Stimulated activated CD8-positive, alpha-beta memory T cell treated with anti-CD3 and anti-CD28 coated beads, Interleukin-2, amount 100 ng/mL, for 48 hours (primary cell): ENCODE results near the gene MYOG.

Source experiments
- DNase-seq, 2 donors: peaks; one replicate each; pipeline ENCODE4 v3.0.0-alpha.2; 2020; ENCODE audit warnings: low read depth in 2 of 2

The MYOG gene

GRCh38 chr1:203072002-203072602, 13.7 kb downstream of the MYOG start:
- no peak for DNase-seq

DNA sequence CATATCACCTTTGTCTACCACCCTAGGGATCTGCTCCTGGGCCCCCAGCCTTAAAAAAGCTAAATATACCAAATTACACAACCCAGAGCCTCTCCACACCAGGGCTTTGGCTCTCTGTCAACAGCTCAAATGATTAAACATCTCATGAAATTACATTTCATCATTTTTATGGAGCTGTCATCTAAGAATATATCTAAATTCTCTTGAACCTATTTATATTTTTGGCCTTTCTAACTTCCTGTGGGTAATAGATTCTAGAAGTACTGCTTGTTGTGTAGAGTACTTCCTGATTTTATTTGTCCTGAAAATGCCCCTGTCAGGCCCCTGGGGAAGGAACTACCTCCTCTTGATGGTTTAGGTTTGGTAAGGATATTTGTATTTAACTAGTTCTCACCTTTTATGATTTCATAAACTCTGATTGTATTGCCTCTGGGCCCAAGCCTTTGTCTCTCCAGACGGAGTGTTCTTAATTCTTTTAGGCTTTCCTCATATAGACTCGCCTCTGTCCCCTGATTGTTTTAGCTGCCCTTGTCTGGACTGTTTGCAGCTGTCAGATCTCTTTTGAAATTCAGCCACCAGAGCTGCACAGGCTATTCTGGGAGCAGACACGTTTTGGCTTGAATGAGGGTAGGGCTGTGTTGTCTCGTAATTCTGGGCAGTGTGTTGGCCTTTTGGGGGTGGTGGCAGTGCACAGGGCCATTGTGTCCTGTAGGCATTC, 16.6 kb downstream of the MYOG start:
- no peak for DNase-seq

DNA sequence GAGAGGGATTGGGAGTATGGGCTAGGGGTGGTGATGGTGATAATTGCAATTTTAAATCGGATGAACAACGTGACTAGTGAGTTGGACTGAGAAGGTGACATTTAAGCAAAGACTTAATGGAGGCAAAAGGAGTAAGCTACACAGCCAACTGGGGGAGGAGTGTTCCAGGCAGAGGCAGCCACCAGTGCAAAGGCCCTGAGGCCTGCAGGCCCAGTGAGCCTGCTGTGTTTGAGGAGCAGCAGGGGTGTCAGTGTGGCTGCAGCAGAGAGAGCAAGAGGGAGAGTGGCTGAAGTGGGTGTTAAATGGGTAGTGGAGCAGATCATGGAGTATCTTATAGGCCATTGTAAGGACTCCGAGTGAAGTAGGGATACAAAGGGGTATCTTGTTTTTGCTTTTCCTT, 18.8 kb downstream of the MYOG start:
- no peak for DNase-seq

GRCh38 chr1:203065986-203066385, 19.8 kb downstream of the MYOG start:
- no peak for DNase-seq

- DNase-seq: no peak
Measured at GRCh38 chr1:203065191-203065590, 20.6 kb downstream of the MYOG start.

- DNase-seq: no peak
Measured at GRCh38 chr1:203063287-203063686, 22.5 kb downstream of the MYOG start.

DNA sequence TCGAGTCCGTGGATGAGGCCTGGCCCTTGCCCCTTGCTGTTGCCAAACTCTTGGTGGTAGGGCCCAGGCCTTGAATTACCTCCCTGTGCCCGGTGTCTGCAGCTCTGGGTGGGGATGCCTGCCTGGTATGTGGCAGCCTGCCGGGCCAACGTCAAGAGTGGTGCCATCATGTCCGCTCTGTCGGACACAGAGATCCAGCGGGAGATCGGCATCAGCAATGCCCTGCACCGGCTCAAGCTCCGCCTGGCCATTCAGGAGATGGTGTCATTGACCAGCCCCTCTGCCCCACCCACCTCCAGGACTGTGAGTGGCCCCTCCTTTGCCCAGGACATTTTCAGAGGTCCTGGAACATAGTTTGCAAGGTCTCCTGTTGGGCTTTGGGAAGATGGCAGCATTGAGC, 25.7 kb downstream of the MYOG start:
- DNase-seq: no peak

DNA sequence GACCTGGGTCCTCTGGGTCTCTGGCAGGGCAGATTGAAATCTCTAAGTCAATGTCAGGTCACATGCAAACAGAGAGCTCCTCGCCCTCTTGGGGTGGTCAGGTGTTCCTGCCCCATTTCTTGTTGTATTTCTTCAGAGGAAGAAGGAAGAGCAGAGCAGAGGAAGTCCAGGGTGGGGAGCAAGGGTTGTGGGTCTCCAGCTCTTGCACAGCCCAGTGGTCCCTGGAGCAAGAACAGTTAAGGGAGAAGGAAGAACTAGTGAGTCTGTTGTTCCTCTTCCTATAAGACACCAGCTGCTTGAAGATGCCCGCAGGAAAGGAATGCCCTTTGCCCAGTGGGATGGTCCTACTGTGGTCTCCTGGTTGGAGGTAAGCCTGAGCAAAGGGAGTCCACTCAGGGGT, 26.3 kb downstream of the MYOG start:
- DNase-seq: no peak

- DNase-seq: no peak
Measured at GRCh38 chr1:203058676-203058935, 27.2 kb downstream of the MYOG start.

GRCh38 chr1:203057911-203058675, 27.7 kb downstream of the MYOG start:
- DNase-seq: no peak

DNA sequence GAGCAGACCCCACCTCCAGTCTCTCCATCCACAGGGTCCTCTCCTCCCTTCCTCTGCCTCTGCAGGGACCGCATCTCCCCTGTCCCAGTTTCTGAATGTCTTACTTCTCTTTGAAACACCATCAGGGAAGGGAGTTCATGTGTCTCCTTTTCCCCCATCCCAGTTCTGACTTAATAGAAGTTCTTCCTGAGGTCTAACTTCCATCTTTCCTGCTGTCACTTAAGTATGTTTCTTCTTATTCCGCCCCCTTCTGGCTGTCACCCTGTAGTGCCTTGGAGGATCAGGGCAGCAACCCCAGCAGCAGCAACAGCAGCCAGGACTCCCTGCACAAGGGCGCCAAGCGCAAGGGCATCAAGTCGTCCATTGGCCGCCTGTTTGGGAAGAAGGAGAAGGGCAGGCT, 29.3 kb downstream of the MYOG start:
- DNase-seq: no peak

GRCh38 chr1:203056012-203056411, 29.8 kb downstream of the MYOG start:
- DNase-seq: no peak

GRCh38 chr1:203055161-203055799, 30.5 kb downstream of the MYOG start:
- no peak for DNase-seq

GRCh38 chr1:203054642-203055041, 31.2 kb downstream of the MYOG start:
- no peak for DNase-seq

DNA sequence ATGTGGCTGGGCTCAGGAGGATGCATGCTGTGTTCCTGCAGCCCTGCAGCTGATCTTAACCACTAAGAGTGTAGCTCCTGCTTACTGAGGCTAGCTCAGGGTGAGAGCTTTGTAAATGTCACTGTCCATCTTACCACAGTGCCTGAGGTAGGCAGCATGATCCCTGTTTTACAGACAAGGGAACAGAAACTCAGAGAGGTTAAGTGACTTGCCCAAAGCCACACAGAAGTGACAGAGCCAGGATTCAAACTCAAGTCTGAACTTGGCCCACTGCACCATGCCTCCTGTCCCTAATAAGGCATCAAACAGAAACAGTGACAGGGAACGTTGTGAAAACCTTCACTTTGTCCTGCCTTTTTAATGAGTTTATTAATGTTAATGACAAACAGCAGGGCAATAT, 31.6 kb downstream of the MYOG start:
- no peak for DNase-seq

DNA sequence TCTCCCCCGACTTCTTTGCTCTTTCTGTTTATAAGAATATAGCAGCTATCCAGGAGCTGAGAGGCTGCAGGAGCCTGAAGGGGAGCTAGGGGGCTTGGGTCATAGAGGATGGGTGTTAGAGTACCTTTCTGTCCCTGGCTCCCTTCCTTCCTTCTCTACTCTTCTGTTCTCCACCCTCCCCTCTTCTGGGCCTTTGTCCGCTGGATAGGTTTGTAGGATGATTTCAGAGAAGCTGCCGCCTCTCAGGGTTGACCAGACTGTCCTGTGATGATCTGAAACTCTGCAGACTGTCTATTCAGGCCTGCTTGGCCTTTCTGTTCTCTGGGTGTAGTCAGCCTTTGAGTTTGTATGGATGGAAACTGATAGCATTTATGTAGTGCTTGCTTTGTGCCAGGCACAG, 33.2 kb downstream of the MYOG start:
- DNase-seq: no peak

- DNase-seq: no peak
Measured at GRCh38 chr1:203051841-203052324, 33.9 kb downstream of the MYOG start.

DNA sequence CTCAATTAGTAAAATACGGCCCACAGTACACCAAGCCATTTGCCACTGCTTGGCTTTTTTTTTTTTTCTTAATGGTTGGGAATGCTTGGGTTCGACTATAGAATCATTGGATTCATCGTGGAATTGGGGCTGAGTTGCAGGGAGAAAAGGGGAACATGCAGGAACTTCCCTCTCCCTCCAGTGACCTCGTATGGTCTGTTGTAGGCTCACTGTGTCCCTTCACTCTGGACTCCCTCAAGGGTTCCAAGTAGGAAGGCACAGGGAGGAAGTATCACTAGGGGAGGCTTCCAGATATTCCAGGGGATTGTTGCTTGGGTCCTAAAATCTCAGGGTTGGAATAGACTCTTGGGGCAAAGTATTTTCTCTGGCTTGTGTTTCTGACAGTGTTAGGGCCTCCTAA, 35.0 kb downstream of the MYOG start:
- DNase-seq: no peak

GRCh38 chr1:203049576-203050180, 36.1 kb downstream of the MYOG start:
- DNase-seq: no peak

DNA sequence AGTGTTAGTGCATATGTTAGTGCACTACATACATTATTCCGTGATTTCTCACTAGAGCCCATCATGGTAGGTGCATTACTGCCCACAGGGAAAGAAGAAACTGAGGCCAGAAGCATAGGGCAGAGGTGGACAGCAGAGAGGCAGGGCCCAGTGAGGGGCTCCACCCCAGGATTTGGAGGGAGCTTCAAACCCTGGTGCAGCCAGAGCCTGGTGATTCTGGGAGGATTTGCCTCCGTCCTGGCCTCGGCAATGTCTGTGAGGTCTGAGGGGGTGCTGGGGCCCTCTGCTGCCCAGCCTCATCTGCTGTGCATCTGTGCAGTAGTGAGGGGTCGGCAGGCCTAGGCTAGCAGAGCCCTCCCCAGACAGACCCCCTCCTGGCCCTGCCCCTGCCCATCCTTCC, 36.7 kb downstream of the MYOG start:
- no peak for DNase-seq

- DNase-seq: no peak
Measured at GRCh38 chr1:203048555-203049051, 37.2 kb downstream of the MYOG start.

DNA sequence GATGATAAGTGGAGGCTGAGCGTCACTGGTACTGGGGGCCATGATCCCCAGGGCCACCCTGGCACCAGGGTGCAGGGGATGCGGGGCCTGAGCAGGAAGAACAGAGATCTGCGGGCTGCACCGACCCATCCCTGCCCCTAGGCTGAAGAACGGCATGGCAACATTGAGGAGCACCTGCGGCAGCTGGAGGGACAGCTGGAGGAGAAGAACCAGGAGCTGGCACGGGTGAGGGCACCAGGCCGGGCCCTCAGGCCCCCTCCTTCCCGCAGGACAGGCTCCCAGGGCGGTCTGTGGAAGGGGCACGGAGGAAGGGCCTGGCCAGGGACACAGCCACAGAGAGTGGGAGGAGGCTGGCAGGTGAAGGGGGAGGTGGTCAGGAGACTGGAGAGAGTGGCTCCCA, 37.7 kb downstream of the MYOG start:
- no peak for DNase-seq
